ENCODE data around the gene TAF1C.

DNA sequence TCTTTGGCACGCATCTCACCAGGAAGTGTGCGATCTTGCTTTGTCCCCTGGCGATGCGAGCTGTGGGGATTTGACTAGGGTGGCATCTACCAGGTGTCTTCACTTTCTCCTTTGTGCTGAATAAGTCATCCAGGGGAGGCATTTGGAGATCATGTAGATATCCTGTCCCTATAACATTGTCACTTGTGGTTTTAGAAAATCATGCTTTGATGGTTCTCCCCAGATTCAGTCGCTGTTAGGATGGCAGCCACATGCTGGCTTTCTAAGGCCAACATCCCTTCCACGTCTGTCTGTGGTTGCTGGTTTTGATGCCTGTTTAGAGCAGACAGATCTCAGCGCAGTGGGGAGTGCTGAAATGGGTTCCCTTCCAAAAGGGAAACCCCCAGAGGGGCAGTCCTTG, 6.6 kb upstream of the TAF1C start:
- TF ChIP-seq, protein P1, sequence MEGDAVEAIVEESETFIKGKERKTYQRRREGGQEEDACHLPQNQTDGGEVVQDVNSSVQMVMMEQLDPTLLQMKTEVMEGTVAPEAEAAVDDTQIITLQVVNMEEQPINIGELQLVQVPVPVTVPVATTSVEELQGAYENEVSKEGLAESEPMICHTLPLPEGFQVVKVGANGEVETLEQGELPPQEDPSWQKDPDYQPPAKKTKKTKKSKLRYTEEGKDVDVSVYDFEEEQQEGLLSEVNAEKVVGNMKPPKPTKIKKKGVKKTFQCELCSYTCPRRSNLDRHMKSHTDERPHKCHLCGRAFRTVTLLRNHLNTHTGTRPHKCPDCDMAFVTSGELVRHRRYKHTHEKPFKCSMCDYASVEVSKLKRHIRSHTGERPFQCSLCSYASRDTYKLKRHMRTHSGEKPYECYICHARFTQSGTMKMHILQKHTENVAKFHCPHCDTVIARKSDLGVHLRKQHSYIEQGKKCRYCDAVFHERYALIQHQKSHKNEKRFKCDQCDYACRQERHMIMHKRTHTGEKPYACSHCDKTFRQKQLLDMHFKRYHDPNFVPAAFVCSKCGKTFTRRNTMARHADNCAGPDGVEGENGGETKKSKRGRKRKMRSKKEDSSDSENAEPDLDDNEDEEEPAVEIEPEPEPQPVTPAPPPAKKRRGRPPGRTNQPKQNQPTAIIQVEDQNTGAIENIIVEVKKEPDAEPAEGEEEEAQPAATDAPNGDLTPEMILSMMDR (IDR thresholded peaks at IDR 0.05) = no peak
- TF ChIP-seq POLR2A (IDR thresholded peaks at IDR 0.05) (no peak), EP300 (IDR thresholded peaks at IDR 0.05) (no peak)
